ENCODE measurements around the gene NAV3.

Gene NAV3

DNA sequence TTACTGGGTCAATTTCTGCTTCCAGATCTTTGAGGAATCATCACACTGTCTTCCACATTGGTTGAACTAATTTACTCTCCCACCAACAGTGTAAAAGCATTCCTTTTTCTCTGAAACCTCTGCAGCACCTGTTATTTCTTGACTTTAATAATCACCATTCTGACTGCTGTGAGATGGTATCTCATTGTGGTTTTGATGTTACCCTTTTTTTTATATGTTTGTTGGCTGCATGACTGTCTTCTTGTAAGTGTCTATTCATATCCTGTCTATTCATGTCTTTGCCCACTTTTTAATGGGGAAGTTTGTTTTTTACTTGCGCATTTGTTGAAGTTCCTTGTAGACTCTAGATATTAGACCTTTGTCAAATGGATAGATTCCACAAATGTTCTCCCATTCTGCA is 324.9 kb downstream of the NAV3 start:
- H3K27ac ChIP-seq (ENCODE audit: low read length) = no peak overlapping the region
- no peaks in the 10 kb centered on the region for H3K36me3 ChIP-seq (replicated peaks; ENCODE audit: insufficient read depth, low read length)
- H3K9ac ChIP-seq (ENCODE audit: low read length) = no peak overlapping the region
- no peak for TF ChIP-seq EZH2 (optimal IDR thresholded peaks at IDR 0.05; ENCODE audit: low read depth, low read length)
- TF ChIP-seq EZH2phosphoT487 (IDR thresholded peaks at IDR 0.05; ENCODE audit: low read length) = no peak
- no peak for TF ChIP-seq CTCF (IDR thresholded peaks at IDR 0.05; ENCODE audit: low read length)
- H3K79me2 ChIP-seq (ENCODE audit: low read length) = no peaks in the 10 kb centered on the region
- DNase-seq = no peak
- H3K4me2 ChIP-seq (ENCODE audit: low read depth, low read length) = no peak overlapping the region
- H3K4me1 ChIP-seq (ENCODE audit: low read length) = no peaks in the 10 kb centered on the region
- no peaks in the 10 kb centered on the region for H3F3A ChIP-seq (ENCODE audit: insufficient read depth, low read length)
- no peak overlapping the region for H2AFZ ChIP-seq (ENCODE audit: low read length)
- no peaks in the 10 kb centered on the region for H3K9me3 ChIP-seq (replicated peaks; ENCODE audit: insufficient read depth, low read length)
- no peaks in the 10 kb centered on the region for H3K27me3 ChIP-seq (replicated peaks; ENCODE audit: insufficient read depth, low read length)
- H3K4me3 ChIP-seq (ENCODE audit: low read length) = no peak overlapping the region
- no peaks in the 10 kb centered on the region for H4K20me1 ChIP-seq (ENCODE audit: insufficient read depth, low read length)
- H3K9me2 ChIP-seq (replicated peaks; ENCODE audit: insufficient read depth, low read length) = no peaks in the 10 kb centered on the region

DNA sequence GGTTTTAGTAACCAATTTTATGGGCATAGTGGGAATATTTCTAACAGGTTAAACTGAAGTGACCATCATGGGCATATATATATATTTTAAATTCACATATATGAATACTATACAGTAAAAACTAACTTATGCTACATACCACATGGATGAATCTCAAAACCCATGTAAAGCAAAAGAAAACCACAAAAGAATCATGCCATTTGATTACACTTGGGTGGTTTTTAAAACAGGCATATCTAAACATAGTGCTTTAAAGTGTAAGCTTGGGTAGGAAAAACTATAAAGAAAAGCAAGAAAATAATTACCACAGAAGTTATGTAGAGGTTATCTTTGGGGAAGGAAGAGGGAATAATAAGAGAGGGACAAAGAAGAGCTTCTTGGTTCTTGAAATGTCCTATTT is 326.1 kb downstream of the NAV3 start:
- no peaks in the 10 kb centered on the region for H3F3A ChIP-seq (ENCODE audit: insufficient read depth, low read length)
- no peaks in the 10 kb centered on the region for H3K4me1 ChIP-seq (ENCODE audit: low read length)
- H3K9me3 ChIP-seq (replicated peaks; ENCODE audit: insufficient read depth, low read length) = no peaks in the 10 kb centered on the region
- no peak overlapping the region for H3K4me3 ChIP-seq (ENCODE audit: low read length)
- no peak overlapping the region for H2AFZ ChIP-seq (ENCODE audit: low read length)
- H3K4me2 ChIP-seq (ENCODE audit: low read depth, low read length) = no peak overlapping the region
- H3K27me3 ChIP-seq (replicated peaks; ENCODE audit: insufficient read depth, low read length) = no peaks in the 10 kb centered on the region
- H3K79me2 ChIP-seq (ENCODE audit: low read length) = no peaks in the 10 kb centered on the region
- no peak overlapping the region for H3K9ac ChIP-seq (ENCODE audit: low read length)
- no peak overlapping the region for H3K27ac ChIP-seq (ENCODE audit: low read length)
- no peaks in the 10 kb centered on the region for H3K36me3 ChIP-seq (replicated peaks; ENCODE audit: insufficient read depth, low read length)
- no peaks in the 10 kb centered on the region for H3K9me2 ChIP-seq (replicated peaks; ENCODE audit: insufficient read depth, low read length)
- TF ChIP-seq CTCF (IDR thresholded peaks at IDR 0.05; ENCODE audit: low read length) (no peak), EZH2phosphoT487 (IDR thresholded peaks at IDR 0.05; ENCODE audit: low read length) (no peak), EZH2 (optimal IDR thresholded peaks at IDR 0.05; ENCODE audit: low read depth, low read length) (no peak)
- no peaks in the 10 kb centered on the region for H4K20me1 ChIP-seq (ENCODE audit: insufficient read depth, low read length)
- no peak for DNase-seq

DNA sequence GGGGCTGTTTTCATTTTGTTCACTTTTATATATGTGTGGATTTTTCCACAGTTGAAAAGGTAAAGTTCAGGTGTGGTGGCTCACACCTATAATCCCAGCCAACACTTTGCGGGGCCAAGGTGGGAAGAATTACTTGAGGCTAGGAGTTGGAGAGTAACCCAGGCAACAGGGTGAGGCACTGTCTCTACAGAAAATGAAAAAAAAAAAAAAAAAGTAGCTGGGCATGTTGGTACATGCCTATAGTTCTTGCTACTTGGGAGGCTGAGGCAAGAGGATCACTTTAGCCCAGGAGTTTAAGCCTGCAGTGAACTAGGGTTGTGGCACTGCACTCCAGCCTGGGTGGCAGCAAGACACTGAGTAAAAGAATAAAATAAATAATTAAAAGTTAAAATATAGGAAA is 326.5 kb downstream of the NAV3 start:
- no peaks in the 10 kb centered on the region for H3F3A ChIP-seq (ENCODE audit: insufficient read depth, low read length)
- no peak for DNase-seq
- no peak overlapping the region for H3K4me2 ChIP-seq (ENCODE audit: low read depth, low read length)
- H4K20me1 ChIP-seq (ENCODE audit: insufficient read depth, low read length) = no peaks in the 10 kb centered on the region
- no peaks in the 10 kb centered on the region for H3K79me2 ChIP-seq (ENCODE audit: low read length)
- no peak overlapping the region for H3K27ac ChIP-seq (ENCODE audit: low read length)
- H3K9me2 ChIP-seq (replicated peaks; ENCODE audit: insufficient read depth, low read length) = no peaks in the 10 kb centered on the region
- TF ChIP-seq EZH2phosphoT487 (IDR thresholded peaks at IDR 0.05; ENCODE audit: low read length) (no peak), CTCF (IDR thresholded peaks at IDR 0.05; ENCODE audit: low read length) (no peak), EZH2 (optimal IDR thresholded peaks at IDR 0.05; ENCODE audit: low read depth, low read length) (no peak)
- no peaks in the 10 kb centered on the region for H3K27me3 ChIP-seq (replicated peaks; ENCODE audit: insufficient read depth, low read length)
- no peak overlapping the region for H3K4me3 ChIP-seq (ENCODE audit: low read length)
- H3K9ac ChIP-seq (ENCODE audit: low read length) = no peak overlapping the region
- no peak overlapping the region for H2AFZ ChIP-seq (ENCODE audit: low read length)
- no peaks in the 10 kb centered on the region for H3K9me3 ChIP-seq (replicated peaks; ENCODE audit: insufficient read depth, low read length)
- no peaks in the 10 kb centered on the region for H3K4me1 ChIP-seq (ENCODE audit: low read length)
- no peaks in the 10 kb centered on the region for H3K36me3 ChIP-seq (replicated peaks; ENCODE audit: insufficient read depth, low read length)
